Measurements from ENCODE around the gene OAS1.

Gene OAS1

GRCh38 chr12:112964915-112965314 is 58.2 kb downstream of the OAS1 start:
- in situ Hi-C loops (cut with MboI; ENCODE audit: low sequenced_read_pairs) = no loop called here

DNA sequence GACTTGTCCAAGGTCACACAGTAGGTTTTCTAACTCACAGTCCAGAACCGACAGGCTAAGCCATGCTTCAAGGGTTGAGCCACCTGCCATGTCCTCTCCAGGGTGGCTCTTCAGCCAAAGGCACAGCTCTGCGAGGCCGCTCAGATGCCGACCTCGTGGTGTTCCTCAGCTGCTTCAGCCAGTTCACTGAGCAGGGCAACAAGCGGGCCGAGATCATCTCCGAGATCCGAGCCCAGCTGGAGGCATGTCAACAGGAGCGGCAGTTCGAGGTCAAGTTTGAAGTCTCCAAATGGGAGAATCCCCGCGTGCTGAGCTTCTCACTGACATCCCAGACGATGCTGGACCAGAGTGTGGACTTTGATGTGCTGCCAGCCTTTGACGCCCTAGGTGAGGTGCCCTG is 58.9 kb downstream of the OAS1 start:
- in situ Hi-C loops (cut with MboI; ENCODE audit: low sequenced_read_pairs) = no loop called here

GRCh38 chr12:112967306-112967705 is 60.5 kb downstream of the OAS1 start:
- in situ Hi-C loops (cut with MboI; ENCODE audit: low sequenced_read_pairs) = no loop called here

- in situ Hi-C loops (cut with MboI; ENCODE audit: low sequenced_read_pairs) = no loop called here
These were observed 61.1 kb downstream of the OAS1 start for GRCh38 chr12:112967858-112968257.

Measured in HL-60/S4 treated with phorbol 12-myristate 13-acetate at 8.2 ng/mL for 4 days and 3 days (cell line).